Gastroesophageal sphincter (tissue), 4 donors: ENCODE measurements around the gene CNPY2. TPM values are rescaled to one million over a fixed set of nuclear protein-coding genes. Genes with fewer than 3 reads are reported as not detected.
"Not testable (repeated sequence)": the region's sequence is repeated elsewhere in the genome, so short reads cannot be mapped to it uniquely, and the experiment has no call there.

ENCODE experiments used
- ATAC-seq: fragments of 150-250 bp; one replicate; pipeline ENCODE4 v1.9.1; 2016; ENCODE audit warnings: mild to moderate bottlenecking, moderate library complexity
- H3K27ac ChIP-seq, 4 donors: fragments of 200-600 bp; sonication (generic) in 3 of 4; 1 replicate in 3 of 4; 2 replicates in 1 of 4; pipeline ENCODE4 v1.5.1; 2016 to 2019
- H3K27me3 ChIP-seq: fragments of 200-600 bp; sonication (generic); one replicate; pipeline ENCODE4 v1.5.1; 2019
- H3K36me3 ChIP-seq, 2 donors: fragments of 200-600 bp; sonication (generic); one replicate each; pipeline ENCODE4 v1.5.1; 2019; ENCODE audit warnings: control low read depth in 1 of 2
- H3K4me1 ChIP-seq, 3 donors: fragments of 200-600 bp; sonication (generic); 1 replicate in 2 of 3; 2 replicates in 1 of 3; pipeline ENCODE4 v1.5.1; 2016 to 2019; ENCODE audit warnings: control low read depth in 2 of 3
- H3K4me3 ChIP-seq, 2 donors: fragments of 200-600 bp; sonication (generic); one replicate each; pipeline ENCODE4 v1.5.1; 2019; ENCODE audit warnings: mild to moderate bottlenecking in 1 of 2, moderate library complexity in 1 of 2
- H3K9me3 ChIP-seq, 3 donors: fragments of 200-600 bp; sonication (generic); one replicate each; pipeline ENCODE4 v1.5.1; 2017 to 2019; ENCODE audit warnings: control low read depth in 2 of 3
- EP300 ChIP-seq: sonication (generic); formaldehyde crosslinking; IDR thresholded peaks from one replicate; pipeline ENCODE4 v1.6.1; 2017; ENCODE audit warnings: antibody characterized with exemption, mild to moderate bottlenecking
- POLR2A ChIP-seq, 2 donors: fragments of 450-650 bp; IDR thresholded peaks; one replicate each; pipeline ENCODE4 v1.6.1; 2017; ENCODE audit warnings: antibody characterized with exemption in 2 of 2, mild to moderate bottlenecking in 2 of 2, moderate library complexity in 1 of 2
- POLR2AphosphoS5 ChIP-seq: sonication (generic); formaldehyde crosslinking; IDR thresholded peaks from one replicate; pipeline ENCODE4 v1.6.1; 2017; ENCODE audit warnings: antibody characterized with exemption
- WGBS, 2 donors: methylation state at CpG; one replicate each; pipeline ENCODE4 v1.1.5; 2018; ENCODE audit warnings: low coverage in 1 of 2; 5-methylcytosine and 5-hydroxymethylcytosine counted together
- total RNA-seq, 4 donors: library from RNA; depleted of rRNA; stranded (reverse); fragments of >200 nt; gene quantifications; one replicate each; pipeline ENCODE4 v1.1.0, GENCODE V29; 2016
- TF ChIP-seq, protein P1 (sequence below), 4 experiments: fragments of 200-600 bp in 2 of 4; fragments of 450-650 bp in 2 of 4; sonication (generic) in 1 of 4; IDR thresholded peaks; one replicate each; pipeline ENCODE4 v1.5.1; 2017 to 2019; ENCODE audit warnings: antibody characterized with exemption in 4 of 4, mild to moderate bottlenecking in 2 of 4, moderate library complexity in 2 of 4

Gene CNPY2
- total RNA-seq, 4 donors from 2014 or later = 55.7 to 82.0 (median 65.2) TPM

DNA sequence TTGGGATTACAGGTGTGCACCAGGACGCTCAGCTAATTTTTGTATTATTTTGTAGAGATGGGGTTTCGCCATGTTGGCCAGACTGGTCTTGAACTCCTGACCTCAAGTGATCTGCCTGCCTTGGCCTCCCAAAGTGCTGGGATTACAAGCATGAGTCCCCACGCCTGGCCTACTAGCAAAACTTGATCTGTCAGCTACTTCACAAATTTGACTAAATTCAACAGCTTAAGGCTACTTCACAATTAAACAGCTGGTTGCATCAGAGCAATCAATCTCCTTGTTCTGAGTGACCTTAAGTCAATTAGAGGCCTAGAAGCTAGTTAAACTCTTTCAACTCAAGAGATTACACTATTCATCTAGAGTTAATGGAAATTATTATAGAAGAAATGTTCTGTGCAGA, 36.9 kb downstream of the CNPY2 start:
- WGBS, 2 donors = 89 to 100% methylated on average over 1 of the region's 3 CpGs
- Histone ChIP-seq H3K27ac (no peak overlapping the region), H3K9me3 (no peaks in the 10 kb centered on the region), H3K4me1 (no peaks in the 10 kb centered on the region), H3K36me3 (peaks cover 0 to 100% of the 10 kb centered on the region in 2 donors), H3K27me3 (no peaks in the 10 kb centered on the region), H3K4me3 (no peak overlapping the region)
- TF ChIP-seq EP300 (no peak), POLR2AphosphoS5 (no peak), POLR2A (IDR thresholded peaks at IDR 0.05) (no peak)
- TF ChIP-seq, protein P1, sequence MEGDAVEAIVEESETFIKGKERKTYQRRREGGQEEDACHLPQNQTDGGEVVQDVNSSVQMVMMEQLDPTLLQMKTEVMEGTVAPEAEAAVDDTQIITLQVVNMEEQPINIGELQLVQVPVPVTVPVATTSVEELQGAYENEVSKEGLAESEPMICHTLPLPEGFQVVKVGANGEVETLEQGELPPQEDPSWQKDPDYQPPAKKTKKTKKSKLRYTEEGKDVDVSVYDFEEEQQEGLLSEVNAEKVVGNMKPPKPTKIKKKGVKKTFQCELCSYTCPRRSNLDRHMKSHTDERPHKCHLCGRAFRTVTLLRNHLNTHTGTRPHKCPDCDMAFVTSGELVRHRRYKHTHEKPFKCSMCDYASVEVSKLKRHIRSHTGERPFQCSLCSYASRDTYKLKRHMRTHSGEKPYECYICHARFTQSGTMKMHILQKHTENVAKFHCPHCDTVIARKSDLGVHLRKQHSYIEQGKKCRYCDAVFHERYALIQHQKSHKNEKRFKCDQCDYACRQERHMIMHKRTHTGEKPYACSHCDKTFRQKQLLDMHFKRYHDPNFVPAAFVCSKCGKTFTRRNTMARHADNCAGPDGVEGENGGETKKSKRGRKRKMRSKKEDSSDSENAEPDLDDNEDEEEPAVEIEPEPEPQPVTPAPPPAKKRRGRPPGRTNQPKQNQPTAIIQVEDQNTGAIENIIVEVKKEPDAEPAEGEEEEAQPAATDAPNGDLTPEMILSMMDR (IDR thresholded peaks at IDR 0.05) = no peak
- ATAC-seq = no peak

DNA sequence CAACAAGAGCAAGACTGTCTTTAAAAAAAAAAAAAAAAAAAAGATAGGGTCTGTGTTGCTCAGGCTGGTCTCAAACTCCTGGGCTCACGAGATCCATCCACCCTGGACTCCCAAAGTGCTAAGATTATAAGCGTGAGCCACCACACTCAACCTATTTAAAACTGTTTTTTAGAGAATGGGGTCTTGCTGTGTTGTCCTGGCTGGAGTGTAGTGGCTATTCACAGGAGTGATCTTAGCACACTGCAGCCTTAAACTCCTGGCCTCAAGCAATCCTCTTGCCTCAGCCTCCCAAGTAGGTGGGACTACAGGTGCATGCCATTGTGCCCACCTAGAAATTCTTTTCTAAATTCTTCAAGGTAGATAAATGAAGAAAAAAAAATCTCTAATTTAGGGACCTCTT, 41.5 kb downstream of the CNPY2 start:
- Histone ChIP-seq H3K27me3 (no peaks in the 10 kb centered on the region), H3K4me1 (peaks cover 0 to 18% (median 0%) of the 10 kb centered on the region in 3 donors), H3K4me3 (no peak overlapping the region), H3K36me3 (peaks cover 0 to 100% of the 10 kb centered on the region in 2 donors), H3K27ac (no peak overlapping the region), H3K9me3 (no peaks in the 10 kb centered on the region)
- 75 to 79% methylated on average over 2 of the region's 2 CpGs for WGBS, 2 donors
- TF ChIP-seq, protein P1 (IDR thresholded peaks at IDR 0.05) = no peak
- TF ChIP-seq POLR2AphosphoS5 (no peak), POLR2A (IDR thresholded peaks at IDR 0.05) (no peak), EP300 (no peak)
- no peak for ATAC-seq

DNA sequence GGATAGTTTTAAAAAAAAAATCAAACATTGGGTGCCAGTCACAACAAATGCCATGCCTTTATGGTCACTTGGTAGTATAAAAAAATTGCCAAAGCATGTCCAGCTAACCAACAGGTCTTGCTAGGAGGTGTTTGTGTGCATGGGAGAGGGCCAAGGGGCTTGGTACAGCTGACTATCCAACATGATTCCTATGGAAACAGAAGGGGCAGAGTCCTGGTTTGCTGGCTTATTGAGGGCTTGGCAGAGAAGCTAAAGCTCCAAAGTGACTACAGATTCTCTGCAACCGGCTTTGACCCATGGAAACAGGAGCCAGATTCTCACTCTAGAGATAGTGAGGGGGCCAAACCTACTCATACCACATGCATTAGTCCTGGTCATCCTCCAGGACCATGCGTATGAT, 43.3 kb downstream of the CNPY2 start:
- WGBS, 2 donors = 92 to 100% methylated on average over 1 to 2 of the region's 2 CpGs
- ATAC-seq, H3K9me3 ChIP-seq, H3K4me3 ChIP-seq, H3K27me3 ChIP-seq: not testable (repeated sequence)
- H3K36me3 ChIP-seq = peaks cover 0 to 87% of the 10 kb centered on the region in 2 donors
- peaks cover 0 to 26% (median 3%) of the 10 kb centered on the region in 3 donors for H3K4me1 ChIP-seq
- peak overlapping the region in 1 of 4 donors; percentile 72 for H3K27ac ChIP-seq

DNA sequence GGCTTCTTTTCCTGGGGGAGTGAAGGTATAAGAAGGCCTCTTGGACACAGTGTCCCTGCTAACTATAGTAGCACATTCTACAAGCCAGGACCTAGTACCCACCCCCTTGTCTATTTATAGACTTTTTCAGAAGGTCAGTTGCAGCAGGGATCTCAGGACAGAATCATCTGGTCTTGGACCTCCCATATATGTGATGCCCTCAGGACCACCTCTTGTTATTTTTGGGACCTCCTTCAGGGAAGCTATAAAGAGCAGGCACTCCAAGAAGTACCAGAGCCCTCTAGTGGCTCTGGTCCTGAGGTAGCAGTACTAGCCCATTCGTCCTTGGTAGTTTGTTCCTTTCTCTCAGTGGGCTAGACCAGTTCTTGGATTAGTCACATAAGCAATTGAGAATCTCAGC, 44.8 kb downstream of the CNPY2 start:
- WGBS, 2 donors = 0 to 17% methylated on average over 1 of the region's 1 CpG
- ATAC-seq = no peak
- H3K36me3 ChIP-seq = peaks cover 0 to 73% of the 10 kb centered on the region in 2 donors

DNA sequence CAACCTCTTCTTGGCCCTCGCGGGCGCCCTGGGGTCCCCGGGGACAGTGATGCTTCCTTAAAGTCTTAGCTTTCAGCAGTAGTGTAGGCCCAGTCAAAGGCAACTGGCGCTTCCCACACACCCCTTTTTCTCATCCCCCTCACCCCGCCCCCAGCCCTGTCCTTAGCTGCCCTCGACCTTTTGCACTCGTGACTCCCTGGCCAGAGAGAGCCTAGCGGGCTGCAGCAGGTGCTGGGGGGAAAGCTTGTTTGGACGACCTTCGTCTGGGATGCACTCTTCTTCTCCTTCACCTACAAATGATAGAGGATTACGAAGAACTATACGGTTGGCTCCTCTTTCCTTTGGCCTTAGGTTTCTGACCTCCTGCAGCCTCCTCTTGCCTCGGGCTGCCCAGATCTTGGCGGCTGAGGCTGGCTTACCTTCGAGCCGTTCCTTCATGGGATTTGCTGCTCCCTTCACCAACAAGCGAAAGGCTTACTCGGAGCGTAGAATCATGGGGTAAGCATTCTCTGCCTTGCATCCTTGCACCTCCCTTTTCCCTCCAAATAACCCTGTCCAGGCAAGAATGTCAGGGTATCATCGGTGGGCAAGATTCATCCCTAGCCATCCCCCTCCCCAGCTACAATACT, 48.2 kb downstream of the CNPY2 start:
- H3K9me3 ChIP-seq = no peaks in the 10 kb centered on the region
- peak overlapping the region; percentile 38 to 60 for H3K4me3 ChIP-seq
- ATAC-seq = peak; percentile 20
- peaks cover 2 to 40% (median 8%) of the 10 kb centered on the region in 3 donors for H3K4me1 ChIP-seq
- peaks cover 0 to 38% of the 10 kb centered on the region in 2 donors for H3K36me3 ChIP-seq
- H3K27me3 ChIP-seq = no peaks in the 10 kb centered on the region
- H3K27ac ChIP-seq = peak overlapping the region; percentile 62 to 97 (median 93)
- no peak for TF ChIP-seq POLR2A (IDR thresholded peaks at IDR 0.05)
- TF ChIP-seq, protein P1 (IDR thresholded peaks at IDR 0.05) = no peak
- TF ChIP-seq EP300 = no peak
- TF ChIP-seq POLR2AphosphoS5 = no peak
- 17 to 19% methylated on average over 3 to 8 of the region's 21 CpGs for WGBS, 2 donors

More for the DNA sequence above, 44.8 kb downstream of the CNPY2 start:
- H3K9me3 ChIP-seq = no peaks in the 10 kb centered on the region
- H3K4me1 ChIP-seq = peaks cover 2 to 35% (median 8%) of the 10 kb centered on the region in 3 donors
- no peak overlapping the region for H3K4me3 ChIP-seq
- peak overlapping the region; percentile 15 to 72 (median 64) for H3K27ac ChIP-seq
- TF ChIP-seq POLR2AphosphoS5 = peak; percentile 22
- no peak for TF ChIP-seq EP300
- TF ChIP-seq, protein P1 (IDR thresholded peaks at IDR 0.05) = peak in 3 of 4 experiments; percentile 19 to 49 (median 24)
- TF ChIP-seq POLR2A (IDR thresholded peaks at IDR 0.05) = no peak
- no peaks in the 10 kb centered on the region for H3K27me3 ChIP-seq
